IPS DF 6.9 (cell line): Measurements from ENCODE around the gene RNF151.
"Not testable (repeated sequence)": the region's sequence is repeated elsewhere in the genome, so short reads cannot be mapped to it uniquely, and the experiment has no call there.

Experiments
- DNase-seq: peaks from one replicate; pipeline ENCODE4 v3.0.0-alpha.2; 2013; ENCODE audit warnings: low read depth, low spot score
- H3K27ac ChIP-seq: one replicate; pipeline ENCODE4 v1.5.1; 2013; ENCODE audit warnings: low read length, control low read depth
- H3K27me3 ChIP-seq: 2 replicates; pipeline ENCODE4 v1.6.1; 2013; ENCODE audit warnings: mild to moderate bottlenecking, low read length; ENCODE audit not compliant: control insufficient read depth, insufficient read depth
- H3K36me3 ChIP-seq: 2 replicates; pipeline ENCODE4 v1.6.1; 2013; ENCODE audit warnings: low read length; ENCODE audit not compliant: control insufficient read depth, insufficient read depth
- H3K4me1 ChIP-seq: 2 replicates; pipeline ENCODE4 v1.6.1; 2013; ENCODE audit warnings: low read length; ENCODE audit not compliant: control insufficient read depth, insufficient read depth
- H3K4me3 ChIP-seq: 2 replicates; pipeline ENCODE4 v1.5.1; 2013; ENCODE audit warnings: mild to moderate bottlenecking, low read length
- H3K9me3 ChIP-seq: 2 replicates; pipeline ENCODE4 v1.6.1; 2013; ENCODE audit warnings: low read length, inconsistent platforms; ENCODE audit not compliant: control insufficient read depth, insufficient read depth
- WGBS: extraction: QIAGEN DNeasy Blood & Tissue Kit; methylation state at CpG from one replicate; pipeline ENCODE4 v1.1.7; 2013; ENCODE audit warnings: mixed read lengths, missing lambda C conversion rate; ENCODE audit not compliant: insufficient read length, insufficient coverage; 5-methylcytosine and 5-hydroxymethylcytosine counted together

Gene RNF151

GRCh38 chr16:1966460-1966859 lies at the start of gene RNF151:
Gene RNF151 (plus strand): TSS chr16:1966856. CDS start chr16:1966882, 26 bp downstream.
- no CpG with 5 or more reads among the region's 6 CpGs for WGBS
- Histone ChIP-seq H3K27me3 (no peaks in the 10 kb centered on the region), H3K27ac (no peak within 1 kb of the TSS), H3K4me3 (peak within 1 kb of the TSS; percentile 92; the same call in 1 of the 2 replicates), H3K9me3 (no peaks in the 10 kb centered on the region), H3K4me1 (0 out of 2 replicates have a peak, but pooled peaks cover 2% of the 10 kb centered on the region), H3K36me3 (peaks cover 18% of the 10 kb centered on the region)
- no peak for DNase-seq

GRCh38 chr16:1917056-1917664 lies 49.5 kb upstream of the RNF151 start:
- Histone ChIP-seq H3K9me3 (no peaks in the 10 kb centered on the region), H3K4me1 (peaks cover 14% of the 10 kb centered on the region), H3K27me3 (peaks cover 38% of the 10 kb centered on the region), H3K4me3 (no peak overlapping the region), H3K36me3 (no peaks in the 10 kb centered on the region), H3K27ac (no peak overlapping the region)
- DNase-seq = no peak
- WGBS = no CpG with 5 or more reads among the region's 22 CpGs

GRCh38 chr16:1917665-1918350 lies 48.8 kb upstream of the RNF151 start:
- no CpG with 5 or more reads among the region's 81 CpGs for WGBS
- Histone ChIP-seq H3K9me3 (no peaks in the 10 kb centered on the region), H3K4me1 (peaks cover 14% of the 10 kb centered on the region), H3K4me3 (peak overlapping the region; percentile 35; the same call in 1 of the 2 replicates), H3K27me3 (peaks cover 38% of the 10 kb centered on the region), H3K36me3 (no peaks in the 10 kb centered on the region), H3K27ac (no peak overlapping the region)
- DNase-seq = no peak

- peaks cover 42% of the 10 kb centered on the region for H3K27me3 ChIP-seq
- no peak within 1 kb of the TSS for H3K27ac ChIP-seq
- peaks cover 16% of the 10 kb centered on the region for H3K4me1 ChIP-seq
- no peak for DNase-seq
- H3K36me3 ChIP-seq = no peaks in the 10 kb centered on the region
- H3K4me3 ChIP-seq = peak within 1 kb of the TSS; percentile 35; the same call in 1 of the 2 replicates
- WGBS = no CpG with 5 or more reads among the region's 71 CpGs
- H3K9me3 ChIP-seq = no peaks in the 10 kb centered on the region
Observed at GRCh38 chr16:1918351-1919326, 48.0 kb upstream of the RNF151 start, which contains the start of gene HS3ST6. Gene HS3ST6 (minus strand): TSS chr16:1918415. CDS start chr16:1918323, 92 bp downstream.

GRCh38 chr16:1919327-1919998 lies 47.2 kb upstream of the RNF151 start:
- no peak overlapping the region for H3K27ac ChIP-seq
- no peaks in the 10 kb centered on the region for H3K9me3 ChIP-seq
- peaks cover 42% of the 10 kb centered on the region for H3K27me3 ChIP-seq
- DNase-seq = no peak
- H3K36me3 ChIP-seq = no peaks in the 10 kb centered on the region
- no peak overlapping the region for H3K4me3 ChIP-seq
- H3K4me1 ChIP-seq = peaks cover 16% of the 10 kb centered on the region
- WGBS = no CpG with 5 or more reads among the region's 30 CpGs

GRCh38 chr16:1920122-1920521 lies 46.5 kb upstream of the RNF151 start:
- WGBS = no CpG with 5 or more reads among the region's 21 CpGs
- H3K9me3 ChIP-seq, H3K4me3 ChIP-seq, H3K36me3 ChIP-seq, H3K27ac ChIP-seq, DNase-seq: not testable (repeated sequence)
- Histone ChIP-seq H3K4me1 (peaks cover 16% of the 10 kb centered on the region), H3K27me3 (peaks cover 42% of the 10 kb centered on the region)

- Histone ChIP-seq H3K27ac (no peak overlapping the region), H3K36me3 (no peaks in the 10 kb centered on the region), H3K4me1 (peaks cover 16% of the 10 kb centered on the region), H3K4me3 (no peak overlapping the region), H3K9me3 (no peaks in the 10 kb centered on the region), H3K27me3 (peaks cover 41% of the 10 kb centered on the region)
- peak; percentile 41 for DNase-seq
- WGBS = no CpG with 5 or more reads among the region's 15 CpGs
Observed at GRCh38 chr16:1920727-1921171, 45.9 kb upstream of the RNF151 start.

GRCh38 chr16:1922357-1922756 lies 44.3 kb upstream of the RNF151 start:
- DNase-seq = no peak
- WGBS = no CpG with 5 or more reads among the region's 8 CpGs

GRCh38 chr16:1923299-1924034 lies 43.2 kb upstream of the RNF151 start:
- Histone ChIP-seq H3K27me3 (peaks cover 28% of the 10 kb centered on the region), H3K4me1 (peaks cover 7% of the 10 kb centered on the region; the same call in 1 of the 2 replicates), H3K27ac (no peak overlapping the region), H3K4me3 (no peak overlapping the region), H3K9me3 (no peaks in the 10 kb centered on the region), H3K36me3 (no peaks in the 10 kb centered on the region)
- no CpG with 5 or more reads among the region's 24 CpGs for WGBS
- DNase-seq = peak; percentile 37

More at GRCh38 chr16:1922357-1922756, 44.3 kb upstream of the RNF151 start:
- Histone ChIP-seq H3K27ac (no peak overlapping the region), H3K4me3 (no peak overlapping the region), H3K4me1 (peaks cover 9% of the 10 kb centered on the region), H3K36me3 (no peaks in the 10 kb centered on the region), H3K9me3 (no peaks in the 10 kb centered on the region), H3K27me3 (peaks cover 34% of the 10 kb centered on the region)
